Measurements from ENCODE around the gene GSK3A.

The GSK3A gene

DNA sequence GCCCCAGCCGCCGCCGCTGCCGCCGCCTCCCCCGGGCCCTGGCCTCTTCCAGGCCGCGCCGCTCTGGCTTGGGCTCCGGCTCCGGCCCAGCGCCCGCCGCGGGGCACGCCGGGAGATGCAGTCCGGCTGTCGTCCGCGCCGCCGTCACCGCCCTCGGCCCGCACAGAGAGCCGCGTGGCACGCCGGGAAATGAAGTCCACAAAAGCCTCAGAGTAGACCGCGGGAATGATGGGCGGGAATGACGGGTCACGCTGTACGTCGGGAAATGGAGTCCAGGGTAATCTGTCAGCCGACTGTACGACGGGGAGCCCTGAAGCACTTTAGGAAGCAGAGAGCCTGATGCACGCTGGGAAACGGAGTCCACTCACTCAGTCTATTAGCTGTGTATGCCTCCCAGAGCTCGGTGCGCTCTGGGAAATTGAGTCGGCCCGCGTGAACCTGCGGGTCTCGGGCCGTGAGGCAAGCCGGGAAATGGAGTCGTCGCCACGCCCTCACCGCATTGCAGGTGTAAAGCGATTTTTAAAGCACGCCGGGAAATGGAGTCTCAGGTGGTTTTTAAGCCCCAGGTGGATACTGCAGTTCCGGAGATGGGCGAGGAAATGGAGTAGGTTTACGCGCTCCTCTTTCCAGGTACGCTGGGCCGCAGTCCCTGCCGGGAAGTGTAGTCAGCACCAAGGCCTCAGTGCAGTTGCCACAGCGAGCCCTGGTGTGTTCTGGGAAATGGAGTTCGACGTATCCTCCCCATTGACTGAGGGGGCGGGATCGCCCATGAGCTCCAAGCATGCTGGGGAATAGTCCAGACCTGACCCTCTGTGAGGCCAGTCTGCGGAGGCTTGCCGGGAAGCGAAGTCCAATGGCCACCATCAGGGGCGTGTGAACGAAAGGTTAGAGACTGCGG lies at the start of gene GSK3A:
Gene GSK3A, minus strand, starts transcription at position 91 of the 898 bp plus-strand sequence. CDS start 137 bp downstream, outside the sequence.
- peaks cover 17% of the 10 kb centered on the region for H3K4me1 ChIP-seq (ENCODE audit: control insufficient read depth, insufficient read depth, low read length)
- peak within 1 kb of the TSS; percentile 74 for H3K4me3 ChIP-seq (ENCODE audit: low read length)
- H3K27ac ChIP-seq (ENCODE audit: low read depth, low read length): peak within 1 kb of the TSS; percentile 84
- H3K27me3 ChIP-seq (ENCODE audit: control insufficient read depth, insufficient read depth, low read length): no peaks in the 10 kb centered on the region
- H3K9ac ChIP-seq (ENCODE audit: low read length): peak within 1 kb of the TSS; percentile 66
- H3K36me3 ChIP-seq (ENCODE audit: control insufficient read depth, insufficient read depth, low read length): peaks cover 5% of the 10 kb centered on the region

DNA sequence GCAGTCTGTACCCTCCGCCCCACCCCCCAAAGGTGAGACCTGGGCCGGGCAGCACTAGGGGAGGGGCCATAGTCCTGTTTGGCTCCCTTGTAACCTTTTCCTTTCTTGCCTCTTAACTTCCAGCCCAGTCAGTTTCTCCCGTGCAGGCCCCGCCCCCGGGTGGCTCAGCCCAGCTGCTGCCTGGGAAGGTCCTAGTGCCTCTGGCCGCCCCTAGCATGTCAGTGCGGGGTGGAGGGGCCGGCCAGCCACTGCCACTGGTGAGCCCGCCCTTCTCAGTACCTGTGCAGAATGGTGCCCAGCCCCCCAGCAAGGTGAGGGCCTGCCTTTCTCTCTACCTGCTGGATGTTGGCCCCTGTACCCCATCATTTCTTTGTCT lies 49.0 kb upstream of the GSK3A start:
- Histone ChIP-seq H3K27me3 (ENCODE audit: control insufficient read depth, insufficient read depth, low read length) (no peaks in the 10 kb centered on the region), H3K27ac (ENCODE audit: low read depth, low read length) (no peak overlapping the region), H3K4me1 (ENCODE audit: control insufficient read depth, insufficient read depth, low read length) (peaks cover 2% of the 10 kb centered on the region), H3K4me3 (ENCODE audit: low read length) (no peak overlapping the region), H3K36me3 (ENCODE audit: control insufficient read depth, insufficient read depth, low read length) (peaks cover 48% of the 10 kb centered on the region), H3K9ac (ENCODE audit: low read length) (no peak overlapping the region)

DNA sequence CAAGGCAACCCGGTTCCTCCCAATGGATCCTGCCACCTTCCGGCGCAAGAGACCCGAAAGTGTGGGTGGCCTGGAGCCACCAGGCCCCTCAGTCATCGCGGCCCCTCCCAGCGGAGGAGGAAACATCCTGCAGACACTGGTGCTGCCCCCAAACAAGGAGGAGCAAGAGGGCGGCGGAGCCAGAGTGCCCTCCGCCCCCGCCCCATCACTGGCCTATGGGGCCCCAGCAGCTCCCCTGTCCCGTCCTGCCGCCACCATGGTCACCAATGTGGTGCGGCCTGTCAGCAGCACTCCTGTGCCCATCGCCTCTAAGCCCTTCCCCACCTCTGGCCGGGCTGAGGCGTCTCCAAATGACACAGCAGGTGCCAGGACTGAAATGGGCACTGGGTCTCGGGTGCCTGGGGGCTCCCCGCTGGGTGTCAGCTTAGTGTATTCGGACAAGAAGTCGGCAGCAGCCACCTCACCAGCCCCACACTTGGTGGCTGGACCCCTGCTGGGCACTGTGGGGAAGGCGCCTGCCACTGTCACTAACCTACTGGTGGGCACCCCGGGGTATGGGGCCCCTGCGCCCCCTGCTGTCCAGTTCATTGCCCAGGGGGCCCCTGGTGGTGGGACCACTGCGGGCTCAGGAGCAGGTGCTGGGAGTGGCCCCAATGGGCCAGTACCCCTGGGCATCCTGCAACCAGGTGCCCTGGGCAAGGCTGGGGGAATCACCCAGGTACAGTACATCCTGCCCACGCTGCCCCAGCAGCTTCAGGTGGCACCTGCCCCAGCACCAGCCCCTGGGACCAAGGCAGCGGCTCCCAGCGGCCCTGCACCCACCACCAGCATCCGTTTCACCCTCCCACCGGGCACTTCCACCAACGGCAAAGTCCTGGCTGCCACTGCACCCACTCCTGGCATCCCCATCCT lies 48.4 kb upstream of the GSK3A start:
- Histone ChIP-seq H3K27ac (ENCODE audit: low read depth, low read length) (no peak overlapping the region), H3K4me1 (ENCODE audit: control insufficient read depth, insufficient read depth, low read length) (peaks cover 5% of the 10 kb centered on the region), H3K4me3 (ENCODE audit: low read length) (no peak overlapping the region), H3K9ac (ENCODE audit: low read length) (no peak overlapping the region), H3K36me3 (ENCODE audit: control insufficient read depth, insufficient read depth, low read length) (peaks cover 48% of the 10 kb centered on the region), H3K27me3 (ENCODE audit: control insufficient read depth, insufficient read depth, low read length) (no peaks in the 10 kb centered on the region)

DNA sequence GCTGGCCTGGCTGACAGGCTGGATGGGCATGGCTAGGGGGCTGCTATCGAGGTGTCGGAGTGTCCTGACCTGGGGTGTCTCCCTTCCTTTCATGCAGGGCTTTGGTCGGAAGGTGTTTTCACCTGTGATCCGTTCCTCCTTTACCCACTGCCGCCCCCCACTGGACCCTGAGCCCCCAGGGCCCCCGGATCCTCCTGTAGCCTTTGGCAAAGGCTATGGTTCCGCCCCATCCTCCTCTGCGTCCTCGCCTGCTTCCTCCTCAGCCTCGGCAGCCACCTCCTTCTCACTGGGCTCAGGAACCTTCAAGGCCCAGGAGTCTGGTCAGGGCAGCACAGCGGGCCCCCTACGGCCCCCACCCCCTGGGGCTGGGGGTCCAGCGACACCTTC lies 47.7 kb upstream of the GSK3A start:
- Histone ChIP-seq H3K27me3 (ENCODE audit: control insufficient read depth, insufficient read depth, low read length) (no peaks in the 10 kb centered on the region), H3K4me3 (ENCODE audit: low read length) (no peak overlapping the region), H3K27ac (ENCODE audit: low read depth, low read length) (no peak overlapping the region), H3K4me1 (ENCODE audit: control insufficient read depth, insufficient read depth, low read length) (peaks cover 12% of the 10 kb centered on the region), H3K9ac (ENCODE audit: low read length) (no peak overlapping the region), H3K36me3 (ENCODE audit: control insufficient read depth, insufficient read depth, low read length) (peaks cover 46% of the 10 kb centered on the region)

DNA sequence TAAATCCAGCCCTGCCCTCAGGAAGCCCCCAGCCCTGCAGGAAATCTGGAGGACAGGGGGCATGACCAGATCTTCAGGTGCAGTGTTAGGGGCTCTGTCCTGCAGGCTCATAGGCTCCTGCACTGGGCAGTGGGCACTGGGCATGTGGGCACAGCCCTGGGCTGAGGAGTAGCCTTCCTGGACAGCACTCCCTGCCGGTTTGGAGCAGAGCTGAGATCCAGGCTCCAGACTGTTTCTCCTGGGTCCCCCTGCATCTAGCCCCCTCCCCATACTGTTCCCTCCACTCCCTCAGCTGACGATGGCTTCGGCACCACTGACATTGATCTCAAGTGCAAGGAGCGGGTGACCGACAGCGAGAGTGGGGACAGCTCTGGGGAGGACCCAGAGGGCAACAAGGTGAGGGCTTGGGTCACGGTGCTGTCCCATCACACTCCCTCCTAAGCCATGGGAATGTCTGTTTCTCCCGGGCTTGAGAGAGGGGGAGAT lies 47.2 kb upstream of the GSK3A start:
- peaks cover 16% of the 10 kb centered on the region for H3K4me1 ChIP-seq (ENCODE audit: control insufficient read depth, insufficient read depth, low read length)
- no peak overlapping the region for H3K27ac ChIP-seq (ENCODE audit: low read depth, low read length)
- H3K4me3 ChIP-seq (ENCODE audit: low read length): no peak overlapping the region
- no peaks in the 10 kb centered on the region for H3K27me3 ChIP-seq (ENCODE audit: control insufficient read depth, insufficient read depth, low read length)
- H3K36me3 ChIP-seq (ENCODE audit: control insufficient read depth, insufficient read depth, low read length): peaks cover 46% of the 10 kb centered on the region
- H3K9ac ChIP-seq (ENCODE audit: low read length): no peak overlapping the region

DNA sequence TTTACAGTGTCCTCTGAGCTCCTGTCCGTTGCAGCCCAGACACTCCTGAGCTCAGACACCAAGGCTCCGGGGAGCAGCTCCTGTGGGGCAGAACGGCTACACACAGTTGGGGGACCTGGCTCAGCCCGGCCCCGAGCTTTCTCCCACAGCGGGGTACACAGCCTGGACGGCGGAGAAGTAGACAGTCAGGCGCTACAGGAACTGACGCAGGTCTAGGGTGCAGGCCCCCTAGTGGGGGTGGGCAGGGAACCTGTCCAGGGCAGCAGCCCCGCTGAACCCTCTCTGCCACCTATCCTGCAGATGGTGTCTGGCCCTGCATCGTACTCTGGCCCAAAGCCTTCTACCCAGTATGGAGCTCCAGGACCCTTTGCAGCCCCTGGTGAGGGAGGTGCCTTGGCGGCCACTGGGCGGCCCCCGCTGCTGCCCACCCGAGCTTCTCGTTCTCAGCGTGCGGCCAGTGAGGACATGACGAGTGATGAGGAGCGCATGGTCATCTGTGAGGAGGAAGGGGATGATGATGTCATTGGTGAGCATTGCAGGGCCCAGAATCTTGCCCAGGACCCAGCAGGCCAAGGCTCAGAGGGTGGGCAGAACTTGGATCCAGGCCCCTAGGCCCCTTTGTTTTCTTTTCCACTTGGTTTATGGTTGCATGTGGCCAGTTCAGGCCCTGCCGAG lies 46.6 kb upstream of the GSK3A start:
- Histone ChIP-seq H3K27me3 (ENCODE audit: control insufficient read depth, insufficient read depth, low read length) (no peaks in the 10 kb centered on the region), H3K4me3 (ENCODE audit: low read length) (no peak overlapping the region), H3K4me1 (ENCODE audit: control insufficient read depth, insufficient read depth, low read length) (peaks cover 17% of the 10 kb centered on the region), H3K36me3 (ENCODE audit: control insufficient read depth, insufficient read depth, low read length) (peaks cover 46% of the 10 kb centered on the region), H3K9ac (ENCODE audit: low read length) (no peak overlapping the region), H3K27ac (ENCODE audit: low read depth, low read length) (no peak overlapping the region)

DNA sequence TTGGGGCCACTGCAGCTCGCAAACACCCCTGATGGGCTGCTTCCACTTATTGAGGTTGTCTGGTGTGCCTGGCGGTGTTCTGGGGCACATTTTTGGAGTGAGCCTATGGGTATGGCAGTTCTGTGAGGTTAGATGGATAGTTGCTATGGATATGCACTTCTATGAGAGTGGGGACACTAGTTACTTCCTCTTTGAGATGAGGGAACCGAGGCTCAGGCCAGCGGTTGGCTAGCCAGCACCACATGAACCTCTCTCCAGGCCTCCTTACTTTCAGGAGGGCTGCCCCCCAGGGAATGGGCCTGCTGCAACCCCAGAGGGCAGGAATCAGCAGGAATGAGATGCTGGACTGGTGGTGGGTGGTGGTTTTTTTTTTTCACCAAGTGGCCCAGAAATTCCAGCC lies 46.0 kb upstream of the GSK3A start:
- no peak overlapping the region for H3K4me3 ChIP-seq (ENCODE audit: low read length)
- no peak overlapping the region for H3K9ac ChIP-seq (ENCODE audit: low read length)
- no peak overlapping the region for H3K27ac ChIP-seq (ENCODE audit: low read depth, low read length)
- H3K4me1 ChIP-seq (ENCODE audit: control insufficient read depth, insufficient read depth, low read length): peaks cover 18% of the 10 kb centered on the region
- H3K27me3 ChIP-seq (ENCODE audit: control insufficient read depth, insufficient read depth, low read length): no peaks in the 10 kb centered on the region
- peaks cover 45% of the 10 kb centered on the region for H3K36me3 ChIP-seq (ENCODE audit: control insufficient read depth, insufficient read depth, low read length)

DNA sequence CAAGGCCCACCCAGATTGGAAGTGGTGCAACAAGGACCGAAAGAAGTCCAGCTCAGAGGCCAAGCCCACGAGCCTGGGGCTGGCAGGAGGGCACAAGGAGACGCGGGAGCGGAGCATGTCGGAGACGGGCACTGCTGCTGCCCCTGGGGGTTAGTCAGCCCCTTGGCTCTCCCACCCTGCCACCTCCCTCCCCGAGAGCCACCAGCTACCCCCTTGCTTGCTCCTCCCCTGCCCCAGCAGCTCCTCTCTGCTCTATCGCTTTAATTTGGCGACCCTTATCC lies 45.4 kb upstream of the GSK3A start:
- no peaks in the 10 kb centered on the region for H3K27me3 ChIP-seq (ENCODE audit: control insufficient read depth, insufficient read depth, low read length)
- peaks cover 23% of the 10 kb centered on the region for H3K4me1 ChIP-seq (ENCODE audit: control insufficient read depth, insufficient read depth, low read length)
- no peak overlapping the region for H3K9ac ChIP-seq (ENCODE audit: low read length)
- no peak overlapping the region for H3K27ac ChIP-seq (ENCODE audit: low read depth, low read length)
- H3K4me3 ChIP-seq (ENCODE audit: low read length): no peak overlapping the region
- peaks cover 42% of the 10 kb centered on the region for H3K36me3 ChIP-seq (ENCODE audit: control insufficient read depth, insufficient read depth, low read length)

DNA sequence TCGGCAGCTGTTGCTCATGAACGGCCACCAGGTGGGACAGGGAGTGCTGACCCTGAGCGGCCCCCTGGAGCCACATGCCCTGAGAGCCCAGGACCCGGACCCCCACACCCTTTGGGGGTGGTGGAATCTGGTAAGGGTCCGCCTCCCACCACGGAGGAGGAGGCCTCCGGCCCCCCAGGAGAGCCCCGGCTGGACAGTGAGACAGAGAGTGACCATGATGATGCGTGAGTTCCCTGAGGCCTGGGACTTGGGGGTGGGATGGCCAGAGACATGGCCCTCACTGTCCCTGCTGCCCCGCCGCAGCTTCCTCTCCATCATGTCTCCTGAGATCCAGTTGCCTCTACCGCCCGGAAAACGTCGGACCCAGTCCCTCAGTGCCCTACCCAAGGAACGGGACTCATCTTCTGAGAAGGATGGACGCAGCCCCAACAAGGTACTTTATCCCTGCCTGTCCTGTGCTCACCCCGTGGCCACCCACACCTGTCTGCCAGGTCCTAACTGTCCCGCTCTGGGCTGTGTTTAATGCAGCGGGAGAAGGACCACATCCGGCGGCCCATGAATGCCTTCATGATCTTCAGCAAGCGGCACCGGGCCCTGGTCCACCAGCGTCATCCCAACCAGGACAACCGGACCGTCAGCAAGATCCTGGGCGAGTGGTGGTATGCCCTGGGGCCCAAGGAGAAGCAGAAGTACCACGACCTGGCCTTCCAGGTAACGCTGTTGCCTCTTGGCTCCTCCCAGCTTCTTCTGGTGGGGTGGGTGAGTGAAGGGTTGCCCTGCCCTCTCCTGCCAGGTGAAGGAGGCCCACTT lies 44.8 kb upstream of the GSK3A start:
- Histone ChIP-seq H3K9ac (ENCODE audit: low read length) (no peak overlapping the region), H3K27ac (ENCODE audit: low read depth, low read length) (no peak overlapping the region), H3K27me3 (ENCODE audit: control insufficient read depth, insufficient read depth, low read length) (no peaks in the 10 kb centered on the region), H3K4me3 (ENCODE audit: low read length) (no peak overlapping the region), H3K4me1 (ENCODE audit: control insufficient read depth, insufficient read depth, low read length) (peaks cover 26% of the 10 kb centered on the region), H3K36me3 (ENCODE audit: control insufficient read depth, insufficient read depth, low read length) (peaks cover 39% of the 10 kb centered on the region)

DNA sequence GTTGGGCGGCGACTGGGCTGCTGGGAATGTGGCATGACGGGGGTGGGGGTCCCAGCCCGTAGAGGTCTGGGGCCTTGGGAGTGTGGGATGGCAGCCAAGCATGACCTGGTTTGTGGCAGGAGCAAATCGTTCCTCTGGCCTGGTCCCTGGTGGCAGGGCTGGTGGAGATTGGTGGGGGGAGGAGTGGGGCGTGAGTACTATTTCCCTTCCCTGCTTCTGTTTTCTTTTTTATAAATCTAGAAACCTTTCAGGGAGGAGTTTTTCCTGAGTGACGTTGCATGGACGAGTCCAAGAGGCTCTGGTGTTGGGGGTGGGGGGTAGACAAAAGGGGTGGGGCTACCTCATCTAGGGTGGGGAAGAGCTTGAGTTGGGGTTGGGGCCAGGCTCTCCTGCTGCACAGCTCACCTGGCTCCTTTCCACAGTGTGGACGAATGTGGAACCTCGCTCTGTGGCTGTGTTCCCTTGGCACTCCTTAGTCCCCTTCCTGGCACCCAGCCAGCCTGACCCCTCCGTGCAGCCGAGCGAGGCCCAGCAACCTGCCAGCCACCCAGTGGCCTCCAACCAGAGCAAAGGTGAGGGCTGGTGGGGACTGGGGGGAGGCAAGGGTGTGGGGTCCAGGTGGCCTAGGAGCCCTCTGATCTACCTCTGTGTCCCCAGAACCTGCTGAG lies 44.1 kb upstream of the GSK3A start:
- H3K4me1 ChIP-seq (ENCODE audit: control insufficient read depth, insufficient read depth, low read length): peaks cover 33% of the 10 kb centered on the region
- no peak overlapping the region for H3K9ac ChIP-seq (ENCODE audit: low read length)
- H3K36me3 ChIP-seq (ENCODE audit: control insufficient read depth, insufficient read depth, low read length): peaks cover 33% of the 10 kb centered on the region
- H3K27me3 ChIP-seq (ENCODE audit: control insufficient read depth, insufficient read depth, low read length): no peaks in the 10 kb centered on the region
- H3K27ac ChIP-seq (ENCODE audit: low read depth, low read length): peak overlapping the region; percentile 77
- peak overlapping the region; percentile 79 for H3K4me3 ChIP-seq (ENCODE audit: low read length)

DNA sequence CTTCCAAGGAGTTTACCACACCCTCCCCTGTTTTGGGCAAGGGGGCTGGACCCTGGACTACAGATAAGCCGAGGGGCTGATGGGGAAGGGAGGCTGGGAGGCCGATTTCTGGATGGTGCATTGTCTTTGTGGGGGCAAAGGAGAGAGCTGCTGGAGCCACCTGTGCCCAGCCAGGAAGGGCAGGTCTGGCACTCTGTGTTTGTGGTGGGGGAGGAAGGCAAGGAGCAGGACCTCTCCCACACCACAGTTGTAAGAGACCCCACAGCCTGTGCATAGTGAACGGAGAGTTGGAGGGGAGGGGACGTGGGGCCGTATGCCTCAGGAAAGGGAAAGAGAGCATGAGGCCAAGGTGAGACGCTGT lies 43.6 kb upstream of the GSK3A start:
- Histone ChIP-seq H3K27ac (ENCODE audit: low read depth, low read length) (peak overlapping the region; percentile 77), H3K27me3 (ENCODE audit: control insufficient read depth, insufficient read depth, low read length) (no peaks in the 10 kb centered on the region), H3K4me3 (ENCODE audit: low read length) (peak overlapping the region; percentile 79), H3K4me1 (ENCODE audit: control insufficient read depth, insufficient read depth, low read length) (peaks cover 36% of the 10 kb centered on the region), H3K9ac (ENCODE audit: low read length) (no peak overlapping the region), H3K36me3 (ENCODE audit: control insufficient read depth, insufficient read depth, low read length) (peaks cover 29% of the 10 kb centered on the region)

All from rectal smooth muscle tissue (tissue), 1 donor.